ENCODE data around the gene KIAA0930.

GRCh38 chr22:45254388-45254787, 13.7 kb upstream of the KIAA0930 start:
- TF ChIP-seq POLR2A (IDR thresholded peaks at IDR 0.05) = no peak
- TF ChIP-seq CTCF (IDR thresholded peaks at IDR 0.05) = no peak
- no peak for TF ChIP-seq POLR2AphosphoS5 (IDR thresholded peaks at IDR 0.05)
